HL-60 (cell line): Measurements from ENCODE around the gene FSIP1.

Source experiments
- DNase-seq, 2 experiments: peaks; one replicate each; pipeline ENCODE4 v3.0.0-alpha.2; 2010 to 2020; ENCODE audit warnings: low read depth in 1 of 2, low spot score in 1 of 2
- H3K27ac ChIP-seq: fragments of 250-450 bp; sonication (Bioruptor Pico); replicated peaks from 2 replicates; pipeline ENCODE4 v1.5.1; 2020; ENCODE audit warnings: mild to moderate bottlenecking, moderate library complexity
- H3K27me3 ChIP-seq: fragments of 250-450 bp; sonication (Bioruptor Pico); 2 replicates; pipeline ENCODE4 v1.5.1; 2021; ENCODE audit warnings: mild to moderate bottlenecking, moderate library complexity; ENCODE audit not compliant: insufficient read depth, poor library complexity, severe bottlenecking
- H3K4me3 ChIP-seq: replicated peaks from 2 replicates; pipeline ENCODE4 v1.5.1; 2011; ENCODE audit warnings: mild to moderate bottlenecking, control low read depth, low read length; ENCODE audit not compliant: insufficient read depth
- GABPA ChIP-seq: IDR thresholded peaks from 2 replicates; pipeline ENCODE4 v1.6.1; 2012; ENCODE audit warnings: low read depth
- POLR2AphosphoS5 ChIP-seq: IDR thresholded peaks from 2 replicates; pipeline ENCODE4 v1.6.1; 2012; ENCODE audit warnings: low read depth
- REST ChIP-seq: IDR thresholded peaks from 2 replicates; pipeline ENCODE4 v1.6.1; 2012; ENCODE audit warnings: low read depth; ENCODE audit not compliant: insufficient replicate concordance
- SPI1 ChIP-seq: IDR thresholded peaks from 2 replicates; pipeline ENCODE4 v1.6.1; 2012; ENCODE audit warnings: low read depth, mild to moderate bottlenecking, borderline replicate concordance
- TF ChIP-seq, protein P1 (sequence below): IDR thresholded peaks from one replicate; pipeline ENCODE4 v1.5.1; 2011; ENCODE audit warnings: low read length, control low read depth, inconsistent platforms; ENCODE audit not compliant: insufficient read depth

The FSIP1 gene

GRCh38 chr15:39584662-39585388 is 197.8 kb downstream of the FSIP1 start:
- TF ChIP-seq GABPA (no peak), POLR2AphosphoS5 (no peak)
- TF ChIP-seq, protein P1, sequence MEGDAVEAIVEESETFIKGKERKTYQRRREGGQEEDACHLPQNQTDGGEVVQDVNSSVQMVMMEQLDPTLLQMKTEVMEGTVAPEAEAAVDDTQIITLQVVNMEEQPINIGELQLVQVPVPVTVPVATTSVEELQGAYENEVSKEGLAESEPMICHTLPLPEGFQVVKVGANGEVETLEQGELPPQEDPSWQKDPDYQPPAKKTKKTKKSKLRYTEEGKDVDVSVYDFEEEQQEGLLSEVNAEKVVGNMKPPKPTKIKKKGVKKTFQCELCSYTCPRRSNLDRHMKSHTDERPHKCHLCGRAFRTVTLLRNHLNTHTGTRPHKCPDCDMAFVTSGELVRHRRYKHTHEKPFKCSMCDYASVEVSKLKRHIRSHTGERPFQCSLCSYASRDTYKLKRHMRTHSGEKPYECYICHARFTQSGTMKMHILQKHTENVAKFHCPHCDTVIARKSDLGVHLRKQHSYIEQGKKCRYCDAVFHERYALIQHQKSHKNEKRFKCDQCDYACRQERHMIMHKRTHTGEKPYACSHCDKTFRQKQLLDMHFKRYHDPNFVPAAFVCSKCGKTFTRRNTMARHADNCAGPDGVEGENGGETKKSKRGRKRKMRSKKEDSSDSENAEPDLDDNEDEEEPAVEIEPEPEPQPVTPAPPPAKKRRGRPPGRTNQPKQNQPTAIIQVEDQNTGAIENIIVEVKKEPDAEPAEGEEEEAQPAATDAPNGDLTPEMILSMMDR: no peak
- Histone ChIP-seq H3K27me3 (peaks cover 12% of the 10 kb centered on the region), H3K4me3 (no peak overlapping the region), H3K27ac (no peak overlapping the region)
- no peak for DNase-seq

DNA sequence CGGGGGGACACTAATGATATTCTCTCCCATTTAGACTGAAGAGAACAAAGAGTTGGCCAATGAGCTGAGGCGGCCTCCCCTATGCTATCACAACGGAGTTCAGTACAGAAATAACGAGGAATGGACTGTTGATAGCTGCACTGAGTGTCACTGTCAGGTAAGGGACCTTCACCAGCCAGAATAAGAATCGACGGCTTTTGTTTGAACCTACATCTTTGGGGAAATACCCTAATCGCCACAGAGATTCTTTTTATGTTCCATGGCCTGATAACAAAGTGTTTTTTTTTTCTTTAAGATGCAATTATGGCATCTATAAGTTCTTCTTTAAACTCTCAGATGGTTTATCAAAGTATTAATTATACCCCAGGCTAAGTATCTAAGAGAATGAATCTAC is 198.4 kb downstream of the FSIP1 start:
- peaks cover 12% of the 10 kb centered on the region for H3K27me3 ChIP-seq
- DNase-seq: no peak
- no peak overlapping the region for H3K4me3 ChIP-seq
- no peak overlapping the region for H3K27ac ChIP-seq
- no peak for TF ChIP-seq REST
- TF ChIP-seq SPI1: no peak
- TF ChIP-seq, protein P1: no peak
- no peak for TF ChIP-seq GABPA
- no peak for TF ChIP-seq POLR2AphosphoS5

DNA sequence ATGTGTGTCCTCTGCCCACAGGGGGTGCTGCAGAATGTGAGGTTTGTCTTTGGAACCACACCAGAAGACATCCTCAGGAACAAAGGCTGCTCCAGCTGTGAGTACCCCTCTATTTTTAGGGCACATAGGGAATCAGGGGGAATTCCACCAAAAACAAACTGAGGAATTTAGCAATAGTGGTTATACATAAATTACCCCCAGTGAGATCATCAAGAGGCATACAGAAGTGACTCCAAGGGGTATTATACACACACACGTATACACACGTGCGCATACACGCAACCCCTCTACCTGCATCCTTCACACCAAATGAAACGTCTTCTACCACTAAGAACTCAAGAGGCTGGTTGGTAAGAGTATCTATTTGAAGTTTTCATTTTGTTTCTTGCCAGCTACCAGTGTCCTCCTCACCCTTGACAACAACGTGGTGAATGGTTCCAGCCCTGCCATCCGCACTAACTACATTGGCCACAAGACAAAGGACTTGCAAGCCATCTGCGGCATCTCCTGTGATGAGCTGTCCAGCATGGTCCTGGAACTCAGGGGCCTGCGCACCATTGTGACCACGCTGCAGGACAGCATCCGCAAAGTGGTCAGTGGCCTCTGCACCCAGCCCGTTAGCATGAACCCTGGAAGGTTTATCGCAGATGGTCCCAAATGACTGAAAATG is 198.9 kb downstream of the FSIP1 start:
- no peak overlapping the region for H3K27ac ChIP-seq
- peaks cover 12% of the 10 kb centered on the region for H3K27me3 ChIP-seq
- DNase-seq: peak in 1 of 2 experiments; percentile 21
- H3K4me3 ChIP-seq: no peak overlapping the region
- TF ChIP-seq, protein P1: no peak
- TF ChIP-seq POLR2AphosphoS5: no peak

DNA sequence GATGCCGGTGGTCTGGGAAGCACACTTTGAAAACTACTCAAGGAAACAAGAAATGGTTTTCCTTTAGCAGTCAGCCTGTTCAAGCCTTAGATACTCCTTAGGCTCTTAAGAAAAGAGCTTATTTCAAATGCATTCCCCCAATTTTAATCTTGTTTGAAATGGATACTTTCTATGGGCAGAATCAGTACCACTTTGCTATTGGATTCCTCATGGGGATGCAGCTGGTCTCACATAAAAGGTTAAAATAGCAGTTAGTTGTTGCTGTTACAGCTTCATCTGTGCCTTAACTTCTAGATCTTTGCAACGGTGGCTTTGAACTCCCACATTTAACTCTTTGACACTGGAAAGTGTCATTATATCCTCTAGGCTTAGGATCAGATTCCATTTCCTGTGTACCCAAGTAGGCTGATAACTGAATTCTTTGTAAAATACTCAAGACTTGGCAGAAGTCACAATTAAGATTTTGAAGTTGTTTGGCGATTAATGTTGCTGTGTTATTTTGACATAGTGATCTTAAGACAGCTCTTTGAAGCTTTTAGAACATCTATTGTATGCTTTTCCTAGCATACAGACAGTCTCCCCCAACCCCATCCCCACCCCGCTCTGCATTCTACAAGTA is 199.6 kb downstream of the FSIP1 start:
- Histone ChIP-seq H3K4me3 (no peak overlapping the region), H3K27me3 (peaks cover 12% of the 10 kb centered on the region), H3K27ac (no peak overlapping the region)
- TF ChIP-seq REST: no peak
- no peak for TF ChIP-seq SPI1
- no peak for TF ChIP-seq POLR2AphosphoS5
- TF ChIP-seq GABPA: no peak
- TF ChIP-seq, protein P1: no peak
- no peak for DNase-seq
